NT2/D1 (cell line): ENCODE results near the gene SPRY4.
A peak's percentile ranks its signal among the peaks of the same experiment; 100 is the strongest.

Experiments used
- DNase-seq: peaks from one replicate; pipeline ENCODE4 v3.0.0-alpha.2; 2011; ENCODE audit warnings: low read depth, low spot score
- H3K27me3 ChIP-seq: 2 replicates; pipeline ENCODE4 v1.6.0; 2011; ENCODE audit warnings: mild to moderate bottlenecking; ENCODE audit not compliant: insufficient read length, insufficient read depth
- H3K36me3 ChIP-seq: 2 replicates; pipeline ENCODE4 v1.6.1; 2011; ENCODE audit warnings: mild to moderate bottlenecking, low read length, mixed read lengths; ENCODE audit not compliant: insufficient read depth, insufficient read length
- H3K4me1 ChIP-seq: 2 replicates; pipeline ENCODE4 v1.5.1; 2011; ENCODE audit not compliant: insufficient read depth, insufficient read length
- H3K4me3 ChIP-seq: 2 replicates; pipeline ENCODE4 v1.5.1; 2011; ENCODE audit warnings: low read depth; ENCODE audit not compliant: insufficient read length
- H3K9ac ChIP-seq: 2 replicates; pipeline ENCODE4 v1.6.0; 2011; ENCODE audit warnings: low read depth; ENCODE audit not compliant: insufficient read length
- H3K9me3 ChIP-seq: 2 replicates; pipeline ENCODE4 v1.5.1; 2011; ENCODE audit warnings: mild to moderate bottlenecking, low read length; ENCODE audit not compliant: insufficient read depth
- SUZ12 ChIP-seq: IDR thresholded peaks from 2 replicates; pipeline ENCODE4 v1.6.1; 2011; ENCODE audit not compliant: insufficient read length, insufficient read depth; ENCODE audit errors: extremely low read depth
- YY1 ChIP-seq: IDR thresholded peaks from 2 replicates; pipeline ENCODE4 v1.6.1; 2011; ENCODE audit not compliant: insufficient read length, insufficient read depth
- ZNF274 ChIP-seq: IDR thresholded peaks from 2 replicates; pipeline ENCODE4 v1.6.1; 2011; ENCODE audit warnings: mild to moderate bottlenecking, low read depth, low read length

The SPRY4 gene

GRCh38 chr5:142360051-142360498, 35.3 kb upstream of the SPRY4 start:
- H3K4me1 ChIP-seq, result peaks cover 7% of the 10 kb centered on the region
- no peak overlapping the region for H3K9ac ChIP-seq

GRCh38 chr5:142358648-142359047, 33.8 kb upstream of the SPRY4 start:
- Histone ChIP-seq H3K36me3 (no peaks in the 10 kb centered on the region), H3K9me3 (peaks cover 3% of the 10 kb centered on the region; the same call in 1 of the 2 replicates), H3K4me1 (peaks cover 2% of the 10 kb centered on the region), H3K4me3 (no peak overlapping the region), H3K27me3 (peaks cover 32% of the 10 kb centered on the region), H3K9ac (no peak overlapping the region)
- no peak for DNase-seq
- TF ChIP-seq YY1 (no peak), ZNF274 (no peak), SUZ12 (no peak)

More at GRCh38 chr5:142360051-142360498, 35.3 kb upstream of the SPRY4 start:
- peaks cover 32% of the 10 kb centered on the region for H3K27me3 ChIP-seq
- no peak for DNase-seq
- H3K4me3 ChIP-seq, result no peak overlapping the region
- peaks cover 3% of the 10 kb centered on the region; the same call in 1 of the 2 replicates for H3K9me3 ChIP-seq
- TF ChIP-seq ZNF274 (no peak), YY1 (no peak), SUZ12 (no peak)
- no peaks in the 10 kb centered on the region for H3K36me3 ChIP-seq

- no peak for DNase-seq
- H3K4me3 ChIP-seq, result no peak overlapping the region
- H3K4me1 ChIP-seq, result peaks cover 2% of the 10 kb centered on the region
- H3K27me3 ChIP-seq, result peaks cover 32% of the 10 kb centered on the region
- TF ChIP-seq YY1 (no peak), SUZ12 (no peak), ZNF274 (no peak)
- H3K36me3 ChIP-seq, result no peaks in the 10 kb centered on the region
- no peak overlapping the region for H3K9ac ChIP-seq
- peaks cover 3% of the 10 kb centered on the region; the same call in 1 of the 2 replicates for H3K9me3 ChIP-seq
Observed at GRCh38 chr5:142358121-142358520, 33.3 kb upstream of the SPRY4 start.

- DNase-seq, result no peak
- peaks cover 2% of the 10 kb centered on the region for H3K4me1 ChIP-seq
- peaks cover 32% of the 10 kb centered on the region for H3K27me3 ChIP-seq
- TF ChIP-seq SUZ12 (no peak), YY1 (no peak), ZNF274 (no peak)
- H3K9me3 ChIP-seq, result peaks cover 3% of the 10 kb centered on the region; the same call in 1 of the 2 replicates
- peak overlapping the region; percentile 12 for H3K4me3 ChIP-seq
- peak overlapping the region; percentile 80 for H3K9ac ChIP-seq
- H3K36me3 ChIP-seq, result no peaks in the 10 kb centered on the region
Observed at GRCh38 chr5:142357469-142358090, 32.8 kb upstream of the SPRY4 start.

GRCh38 chr5:142356716-142357468, 32.1 kb upstream of the SPRY4 start:
- H3K4me1 ChIP-seq, result no peaks in the 10 kb centered on the region
- peak overlapping the region; percentile 28 for H3K4me3 ChIP-seq
- TF ChIP-seq SUZ12 (no peak), ZNF274 (no peak), YY1 (no peak)
- peaks cover 32% of the 10 kb centered on the region for H3K27me3 ChIP-seq
- H3K9me3 ChIP-seq, result peaks cover 3% of the 10 kb centered on the region; the same call in 1 of the 2 replicates
- H3K9ac ChIP-seq, result peak overlapping the region; percentile 80
- H3K36me3 ChIP-seq, result no peaks in the 10 kb centered on the region
- DNase-seq, result peak; percentile 75

GRCh38 chr5:142356349-142356715, 31.5 kb upstream of the SPRY4 start:
- TF ChIP-seq ZNF274 (no peak), SUZ12 (no peak), YY1 (no peak)
- Histone ChIP-seq H3K9ac (no peak overlapping the region), H3K36me3 (no peaks in the 10 kb centered on the region), H3K9me3 (peaks cover 3% of the 10 kb centered on the region; the same call in 1 of the 2 replicates), H3K4me3 (no peak overlapping the region), H3K4me1 (no peaks in the 10 kb centered on the region), H3K27me3 (peaks cover 32% of the 10 kb centered on the region)
- no peak for DNase-seq

- TF ChIP-seq ZNF274 (no peak), SUZ12 (no peak), YY1 (no peak)
- Histone ChIP-seq H3K9me3 (peaks cover 3% of the 10 kb centered on the region; the same call in 1 of the 2 replicates), H3K4me3 (no peak overlapping the region), H3K4me1 (no peaks in the 10 kb centered on the region), H3K9ac (no peak overlapping the region), H3K27me3 (peaks cover 8% of the 10 kb centered on the region), H3K36me3 (no peaks in the 10 kb centered on the region)
- no peak for DNase-seq
Observed at GRCh38 chr5:142353071-142353472, 28.3 kb upstream of the SPRY4 start.
